HepG2 (cell line): Measurements from ENCODE around the gene POU4F3. TPM values are rescaled to one million over a fixed set of nuclear protein-coding genes. Genes with fewer than 3 reads are reported as not detected.

Experiments
- HHEX ChIP-seq: IDR thresholded peaks from 2 replicates; pipeline ENCODE4 v1.6.1; 2016; ENCODE audit warnings: control low read depth
- MAF1 ChIP-seq: sonication (generic); formaldehyde crosslinking; IDR thresholded peaks from 2 replicates; pipeline ENCODE4 v1.5.0; 2020; ENCODE audit warnings: missing genetic modification reagents, borderline replicate concordance
- POLR2AphosphoS5 ChIP-seq: IDR thresholded peaks from 2 replicates; pipeline ENCODE4 v1.6.1; 2012; ENCODE audit warnings: low read depth, low read length
- TBP ChIP-seq: sonication (generic); formaldehyde crosslinking; IDR thresholded peaks from 2 replicates; pipeline ENCODE4 v1.5.0; 2020; ENCODE audit warnings: missing genetic modification reagents
- ZBTB8A ChIP-seq: sonication (generic); formaldehyde crosslinking; IDR thresholded peaks from 2 replicates; pipeline ENCODE4 v1.4.0; 2020; ENCODE audit warnings: mild to moderate bottlenecking, low read depth, missing genetic modification reagents, borderline replicate concordance
- ZFYVE20 ChIP-seq: sonication (generic); formaldehyde crosslinking; IDR thresholded peaks from 2 replicates; pipeline ENCODE4 v1.8.0; 2023; ENCODE audit warnings: low read depth, mild to moderate bottlenecking, moderate library complexity, missing genetic modification reagents, borderline replicate concordance
- ZNF264 ChIP-seq: sonication (generic); formaldehyde crosslinking; IDR thresholded peaks from 2 replicates; pipeline ENCODE4 v1.4.0; 2020; ENCODE audit warnings: missing genetic modification reagents
- polyA plus RNA-seq, 8 experiments: library from polyadenylated mRNA; depleted of rRNA in 3 of 8; stranded (reverse) in 7 of 8; unstranded in 1 of 8; fragments of >200 nt; fragmentation: Illumina TruSeq in 4 of 8; extraction: Trizol in 4 of 8; gene quantifications; 2 replicates each; pipeline versions ENCODE4 v1.2.1 to v1.2.3, GENCODE V29; 2011 to 2016; ENCODE audit warnings: low read depth in 4 of 8, missing spikeins in 1 of 8, mixed read lengths in 1 of 8; ENCODE audit not compliant: insufficient read depth in 1 of 8
- total RNA-seq, 5 experiments: library from RNA; depleted of rRNA; stranded (reverse); fragments of >200 nt; fragmentation: Illumina TruSeq; extraction: Trizol; gene quantifications; 2 replicates each; pipeline ENCODE4 v1.2.3, GENCODE V29; 2016; ENCODE audit warnings: low read depth in 1 of 5
- TF ChIP-seq, protein P1 (sequence below): sonication (generic); formaldehyde crosslinking; IDR thresholded peaks from 2 replicates; pipeline ENCODE4 v1.4.0; 2020; ENCODE audit warnings: missing genetic modification reagents, borderline replicate concordance
- TF ChIP-seq, protein P2 (sequence below): sonication (generic); formaldehyde crosslinking; IDR thresholded peaks from 2 replicates; pipeline ENCODE4 v1.8.1; 2023; ENCODE audit warnings: mild to moderate bottlenecking, inconsistent platforms, moderate library complexity, missing genetic modification reagents, borderline replicate concordance
- TF ChIP-seq, protein P3 (sequence below), 2 experiments: sonication (generic) in 1 of 2; formaldehyde crosslinking in 1 of 2; IDR thresholded peaks; 2 replicates each; pipeline versions ENCODE4 v1.4.0 to v1.6.1; 2018 to 2020; ENCODE audit warnings: missing genetic modification reagents in 2 of 2, borderline replicate concordance in 1 of 2, low read depth in 1 of 2, mild to moderate bottlenecking in 1 of 2, missing biosample characterization in 1 of 2
- TF ChIP-seq, protein P4 (sequence below): sonication (generic); formaldehyde crosslinking; IDR thresholded peaks from 2 replicates; pipeline ENCODE4 v1.4.0; 2020; ENCODE audit warnings: missing genetic modification reagents

The POU4F3 gene
- total and polyA plus RNA-seq, 2 of the 13 experiments (the other 11 are each of a cell fraction or from before 2014, with no cell fraction given), result not detected

DNA sequence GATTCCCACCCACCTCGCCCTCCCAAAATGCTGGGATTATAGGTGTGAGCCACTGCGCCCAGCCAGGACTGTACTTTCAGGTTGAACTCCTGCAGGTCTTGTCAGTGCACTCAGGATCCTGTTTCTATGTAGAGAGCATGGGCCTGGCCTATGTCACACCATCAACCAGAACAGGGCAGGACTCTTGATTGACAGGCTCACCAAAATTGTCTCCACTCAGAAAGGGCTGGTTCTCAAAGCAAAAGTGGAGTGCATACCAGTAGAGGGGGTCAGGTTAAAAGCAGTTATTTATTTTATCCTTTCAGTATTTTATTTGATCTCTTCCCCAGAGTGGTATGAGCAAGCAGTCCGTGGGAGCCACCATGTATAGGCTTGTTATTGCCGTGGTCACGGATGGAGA is 27.4 kb upstream of the POU4F3 start (continued):
- TF ChIP-seq, protein P1, sequence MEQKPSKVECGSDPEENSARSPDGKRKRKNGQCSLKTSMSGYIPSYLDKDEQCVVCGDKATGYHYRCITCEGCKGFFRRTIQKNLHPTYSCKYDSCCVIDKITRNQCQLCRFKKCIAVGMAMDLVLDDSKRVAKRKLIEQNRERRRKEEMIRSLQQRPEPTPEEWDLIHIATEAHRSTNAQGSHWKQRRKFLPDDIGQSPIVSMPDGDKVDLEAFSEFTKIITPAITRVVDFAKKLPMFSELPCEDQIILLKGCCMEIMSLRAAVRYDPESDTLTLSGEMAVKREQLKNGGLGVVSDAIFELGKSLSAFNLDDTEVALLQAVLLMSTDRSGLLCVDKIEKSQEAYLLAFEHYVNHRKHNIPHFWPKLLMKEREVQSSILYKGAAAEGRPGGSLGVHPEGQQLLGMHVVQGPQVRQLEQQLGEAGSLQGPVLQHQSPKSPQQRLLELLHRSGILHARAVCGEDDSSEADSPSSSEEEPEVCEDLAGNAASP (CRISPR knock-in tag), result no peak
- no peak for TF ChIP-seq POLR2AphosphoS5
- no peak for TF ChIP-seq ZFYVE20 (CRISPR knock-in tag)
- no peak for TF ChIP-seq ZBTB8A (CRISPR knock-in tag)
- TF ChIP-seq TBP, result no peak
- TF ChIP-seq, protein P2, sequence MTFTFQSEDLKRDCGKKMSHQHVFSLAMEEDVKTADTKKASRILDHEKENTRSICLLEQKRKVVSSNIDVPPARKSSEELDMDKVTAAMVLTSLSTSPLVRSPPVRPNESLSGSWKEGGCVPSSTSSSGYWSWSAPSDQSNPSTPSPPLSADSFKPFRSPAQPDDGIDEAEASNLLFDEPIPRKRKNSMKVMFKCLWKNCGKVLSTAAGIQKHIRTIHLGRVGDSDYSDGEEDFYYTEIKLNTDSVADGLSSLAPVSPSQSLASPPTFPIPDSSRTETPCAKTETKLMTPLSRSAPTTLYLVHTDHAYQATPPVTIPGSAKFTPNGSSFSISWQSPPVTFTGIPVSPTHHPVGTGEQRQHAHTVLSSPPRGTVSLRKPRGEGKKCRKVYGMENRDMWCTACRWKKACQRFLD (CRISPR knock-in tag), result no peak
- TF ChIP-seq HHEX (CRISPR knock-in tag), result no peak
- TF ChIP-seq, protein P3, sequence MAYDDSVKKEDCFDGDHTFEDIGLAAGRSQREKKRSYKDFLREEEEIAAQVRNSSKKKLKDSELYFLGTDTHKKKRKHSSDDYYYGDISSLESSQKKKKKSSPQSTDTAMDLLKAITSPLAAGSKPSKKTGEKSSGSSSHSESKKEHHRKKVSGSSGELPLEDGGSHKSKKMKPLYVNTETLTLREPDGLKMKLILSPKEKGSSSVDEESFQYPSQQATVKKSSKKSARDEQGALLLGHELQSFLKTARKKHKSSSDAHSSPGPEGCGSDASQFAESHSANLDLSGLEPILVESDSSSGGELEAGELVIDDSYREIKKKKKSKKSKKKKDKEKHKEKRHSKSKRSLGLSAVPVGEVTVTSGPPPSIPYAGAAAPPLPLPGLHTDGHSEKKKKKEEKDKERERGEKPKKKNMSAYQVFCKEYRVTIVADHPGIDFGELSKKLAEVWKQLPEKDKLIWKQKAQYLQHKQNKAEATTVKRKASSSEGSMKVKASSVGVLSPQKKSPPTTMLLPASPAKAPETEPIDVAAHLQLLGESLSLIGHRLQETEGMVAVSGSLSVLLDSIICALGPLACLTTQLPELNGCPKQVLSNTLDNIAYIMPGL (CRISPR knock-in tag; IDR thresholded peaks at IDR 0.05; ENCODE audit: borderline replicate concordance in 1 of 2, low read depth in 1 of 2), result no peak
- no peak for TF ChIP-seq MAF1 (CRISPR knock-in tag)
- TF ChIP-seq ZNF264 (CRISPR knock-in tag), result no peak
- TF ChIP-seq, protein P4, sequence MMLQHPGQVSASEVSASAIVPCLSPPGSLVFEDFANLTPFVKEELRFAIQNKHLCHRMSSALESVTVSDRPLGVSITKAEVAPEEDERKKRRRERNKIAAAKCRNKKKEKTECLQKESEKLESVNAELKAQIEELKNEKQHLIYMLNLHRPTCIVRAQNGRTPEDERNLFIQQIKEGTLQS (CRISPR knock-in tag), result no peak
- TF ChIP-seq, all 625 proteins: peak for 0
